ENCODE measurements around the gene DNAAF5. TPM values are rescaled to one million over a fixed set of nuclear protein-coding genes. Genes with fewer than 3 reads are reported as not detected.

Gene DNAAF5
- total and polyA plus RNA-seq, 3 donors from 2014 or later, result 21.1 to 67.0 (median 52.6) TPM

DNA sequence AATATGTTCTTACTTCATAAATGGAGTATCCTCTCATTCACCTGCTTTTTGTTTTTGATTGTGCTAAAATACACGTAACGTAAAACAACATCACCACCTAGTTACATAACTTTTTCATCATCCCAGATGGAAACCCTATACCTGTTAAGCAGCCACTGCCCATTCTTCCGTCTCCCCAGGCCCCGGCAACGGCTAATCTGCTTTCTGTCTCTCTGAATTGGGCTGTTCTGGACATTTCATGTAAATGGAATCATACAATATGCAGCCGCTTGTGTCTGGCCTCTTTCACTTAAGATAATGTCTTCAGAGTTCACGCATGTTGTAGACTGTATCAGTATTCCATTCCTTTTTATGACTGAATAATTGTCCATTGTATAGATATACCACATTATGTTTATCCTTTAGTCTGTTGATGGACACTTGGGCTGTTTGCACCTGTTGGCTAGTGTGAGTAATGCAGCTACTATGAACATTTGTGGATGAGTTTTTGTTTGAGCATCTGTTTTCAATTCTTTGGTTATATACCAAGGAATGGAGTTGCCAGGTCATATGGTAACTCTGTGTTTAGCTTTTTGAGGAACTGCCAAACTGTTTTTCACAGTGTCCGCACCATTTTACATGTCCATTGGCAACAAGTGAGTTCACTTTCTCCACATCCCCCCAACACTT is 91.7 kb downstream of the DNAAF5 start:
- Histone ChIP-seq H3K4me1 (peaks cover 13% of the 10 kb centered on the region), H3K36me3 (ENCODE audit: low read depth, missing control alignments) (no peaks in the 10 kb centered on the region), H3K27me3 (no peaks in the 10 kb centered on the region), H3K4me3 (peak overlapping the region in 1 of 2 donors; percentile 83), H3K27ac (no peak overlapping the region), H3K9me3 (no peaks in the 10 kb centered on the region)
- DNase-seq, result no peak
- intact Hi-C loops (cut with DNase I; ENCODE audit: low total_unique reads), result no loop called here
- TF ChIP-seq, protein P1, sequence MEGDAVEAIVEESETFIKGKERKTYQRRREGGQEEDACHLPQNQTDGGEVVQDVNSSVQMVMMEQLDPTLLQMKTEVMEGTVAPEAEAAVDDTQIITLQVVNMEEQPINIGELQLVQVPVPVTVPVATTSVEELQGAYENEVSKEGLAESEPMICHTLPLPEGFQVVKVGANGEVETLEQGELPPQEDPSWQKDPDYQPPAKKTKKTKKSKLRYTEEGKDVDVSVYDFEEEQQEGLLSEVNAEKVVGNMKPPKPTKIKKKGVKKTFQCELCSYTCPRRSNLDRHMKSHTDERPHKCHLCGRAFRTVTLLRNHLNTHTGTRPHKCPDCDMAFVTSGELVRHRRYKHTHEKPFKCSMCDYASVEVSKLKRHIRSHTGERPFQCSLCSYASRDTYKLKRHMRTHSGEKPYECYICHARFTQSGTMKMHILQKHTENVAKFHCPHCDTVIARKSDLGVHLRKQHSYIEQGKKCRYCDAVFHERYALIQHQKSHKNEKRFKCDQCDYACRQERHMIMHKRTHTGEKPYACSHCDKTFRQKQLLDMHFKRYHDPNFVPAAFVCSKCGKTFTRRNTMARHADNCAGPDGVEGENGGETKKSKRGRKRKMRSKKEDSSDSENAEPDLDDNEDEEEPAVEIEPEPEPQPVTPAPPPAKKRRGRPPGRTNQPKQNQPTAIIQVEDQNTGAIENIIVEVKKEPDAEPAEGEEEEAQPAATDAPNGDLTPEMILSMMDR (IDR thresholded peaks at IDR 0.05), result peak in 2 of 3 experiments; percentile 30 to 39
- TF ChIP-seq POLR2A (IDR thresholded peaks at IDR 0.05), result no peak
- WGBS, 2 donors, result 61 to 70% methylated on average over 7 to 8 of the region's 8 CpGs

DNA sequence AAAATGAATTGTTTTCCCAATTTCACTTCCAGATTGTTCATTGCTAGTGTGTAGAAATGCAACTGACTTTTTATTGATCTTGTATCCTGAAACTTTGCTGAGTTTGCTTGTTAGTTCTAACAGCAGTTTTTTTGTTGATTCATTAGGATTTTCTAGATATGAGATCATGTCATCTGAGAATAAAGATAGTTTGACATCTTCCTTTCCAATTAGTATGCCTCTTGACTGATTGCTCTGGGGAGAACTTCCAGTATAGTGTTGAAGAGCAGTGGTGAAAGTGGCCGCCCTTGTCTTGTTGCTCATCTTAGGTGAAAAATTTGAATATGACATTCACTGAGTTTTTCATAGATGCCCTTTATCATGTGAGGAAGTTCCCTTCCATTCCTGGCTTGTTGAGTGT is 93.8 kb downstream of the DNAAF5 start:
- intact Hi-C loops (cut with DNase I; ENCODE audit: low total_unique reads), result no loop called here
- Histone ChIP-seq H3K36me3 (ENCODE audit: low read depth, missing control alignments) (no peaks in the 10 kb centered on the region), H3K27me3 (no peaks in the 10 kb centered on the region), H3K4me3 (no peak overlapping the region), H3K4me1 (peaks cover 6% of the 10 kb centered on the region), H3K27ac (no peak overlapping the region), H3K9me3 (no peaks in the 10 kb centered on the region)
- TF ChIP-seq POLR2A (IDR thresholded peaks at IDR 0.05), result no peak
- TF ChIP-seq, protein P1 (IDR thresholded peaks at IDR 0.05), result no peak
- 96 to 100% methylated on average over 1 of the region's 1 CpG for WGBS, 2 donors
- DNase-seq, result no peak

DNA sequence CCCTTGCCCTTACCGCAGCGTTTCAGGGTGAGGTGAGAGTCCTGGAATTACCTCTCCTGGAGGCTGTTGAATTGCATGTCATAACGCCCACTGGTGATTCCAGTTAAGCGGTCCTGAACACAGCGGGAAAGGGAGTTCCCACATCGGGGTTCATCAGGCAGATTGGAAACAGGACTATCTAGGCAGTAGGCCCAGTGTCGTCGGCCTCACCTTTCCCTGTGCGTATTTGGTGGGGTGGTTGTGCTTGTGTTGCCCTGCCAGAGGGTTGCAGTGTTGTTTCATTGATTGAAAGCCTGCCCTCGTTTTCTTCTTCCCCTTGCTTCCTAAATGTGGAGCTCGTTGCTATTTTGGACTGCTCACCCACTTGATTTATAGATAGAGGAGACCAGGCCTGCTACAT is 95.2 kb downstream of the DNAAF5 start:
- Histone ChIP-seq H3K36me3 (ENCODE audit: low read depth, missing control alignments) (no peaks in the 10 kb centered on the region), H3K4me1 (peaks cover 6% of the 10 kb centered on the region), H3K9me3 (no peaks in the 10 kb centered on the region), H3K4me3 (no peak overlapping the region), H3K27me3 (no peaks in the 10 kb centered on the region), H3K27ac (no peak overlapping the region)
- no peak for TF ChIP-seq POLR2A (IDR thresholded peaks at IDR 0.05)
- TF ChIP-seq, protein P1 (IDR thresholded peaks at IDR 0.05), result no peak
- DNase-seq, result no peak
- WGBS, 2 donors, result 76 to 77% methylated on average over 11 of the region's 11 CpGs
- intact Hi-C loops (cut with DNase I; ENCODE audit: low total_unique reads), result no loop called here

DNA sequence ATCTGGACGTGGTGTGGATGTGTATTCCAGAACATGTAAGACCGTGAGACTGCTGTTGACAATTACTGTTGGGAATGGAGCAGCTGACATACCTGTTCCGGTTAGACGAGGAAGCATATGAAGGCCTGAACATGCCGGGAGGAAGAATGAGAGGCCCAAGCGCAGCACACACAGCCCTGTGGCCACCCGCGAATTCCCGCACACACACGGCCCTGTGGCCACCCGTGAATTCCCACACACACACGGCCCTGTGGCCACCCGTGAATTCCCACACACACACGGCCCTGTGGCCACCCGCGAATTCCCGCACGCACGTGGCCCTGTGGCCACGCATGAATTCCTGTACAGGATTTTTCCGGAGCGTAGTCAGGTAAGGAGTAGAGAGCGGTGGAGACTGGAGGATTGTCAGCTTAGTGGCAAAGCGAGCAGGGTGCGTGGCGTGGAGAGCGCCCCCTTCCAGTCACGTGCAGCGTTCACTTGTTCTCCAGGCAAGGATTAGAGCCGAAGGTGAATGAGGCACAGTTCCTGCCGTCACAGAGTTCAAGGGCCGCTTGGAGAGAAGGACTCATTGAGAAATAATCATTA is 96.3 kb downstream of the DNAAF5 start:
- H3K27me3 ChIP-seq, result no peaks in the 10 kb centered on the region
- no peaks in the 10 kb centered on the region for H3K9me3 ChIP-seq
- TF ChIP-seq, protein P1 (IDR thresholded peaks at IDR 0.05), result no peak
- no peak for TF ChIP-seq POLR2A (IDR thresholded peaks at IDR 0.05)
- no peaks in the 10 kb centered on the region for H3K36me3 ChIP-seq (ENCODE audit: low read depth, missing control alignments)
- H3K4me1 ChIP-seq, result no peaks in the 10 kb centered on the region
- H3K27ac ChIP-seq, result no peak overlapping the region
- 91 to 92% methylated on average over 32 of the region's 32 CpGs for WGBS, 2 donors
- H3K4me3 ChIP-seq, result no peak overlapping the region
- intact Hi-C loops (cut with DNase I; ENCODE audit: low total_unique reads), result no loop called here
- DNase-seq, result no peak

DNA sequence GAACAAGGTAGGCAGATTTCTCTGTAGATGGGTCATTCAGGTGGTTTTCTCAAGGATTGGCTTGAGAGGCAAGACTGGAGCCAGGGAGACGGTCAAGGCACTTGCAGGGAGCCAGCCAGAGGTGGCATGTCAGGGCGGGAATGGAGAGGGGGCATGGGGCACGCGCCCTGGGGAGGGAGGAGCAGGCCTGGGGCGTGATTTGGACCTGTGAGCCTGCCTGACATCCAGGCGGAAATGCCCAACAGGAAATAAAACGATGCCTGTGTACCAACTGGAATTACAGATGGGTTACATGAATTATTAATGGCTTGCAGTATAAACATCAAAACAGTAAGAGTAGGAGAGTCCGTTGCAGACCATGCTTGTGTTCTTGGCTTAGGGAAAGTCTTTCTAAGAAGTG is 97.2 kb downstream of the DNAAF5 start:
- no peaks in the 10 kb centered on the region for H3K9me3 ChIP-seq
- no peak overlapping the region for H3K27ac ChIP-seq
- no peaks in the 10 kb centered on the region for H3K4me1 ChIP-seq
- intact Hi-C loops (cut with DNase I; ENCODE audit: low total_unique reads), result no loop called here
- H3K27me3 ChIP-seq, result no peaks in the 10 kb centered on the region
- 81 to 92% methylated on average over 8 of the region's 8 CpGs for WGBS, 2 donors
- no peak overlapping the region for H3K4me3 ChIP-seq
- TF ChIP-seq, protein P1 (IDR thresholded peaks at IDR 0.05), result no peak
- no peak for TF ChIP-seq POLR2A (IDR thresholded peaks at IDR 0.05)
- H3K36me3 ChIP-seq (ENCODE audit: low read depth, missing control alignments), result no peaks in the 10 kb centered on the region
- no peak for DNase-seq
